K562 (cell line): ENCODE data around the gene CYP2A6.
"Not testable (repeated sequence)": the region's sequence is repeated elsewhere in the genome, so short reads cannot be mapped to it uniquely, and the experiment has no call there.

ENCODE experiments used
- JUN ChIP-seq, 2 experiments: sonication (generic) in 1 of 2; formaldehyde crosslinking in 1 of 2; IDR thresholded peaks; 2 replicates each; pipeline versions ENCODE4 v1.6.1 to v1.8.0; 2012 to 2022; ENCODE audit warnings: borderline replicate concordance in 2 of 2, mild to moderate bottlenecking in 2 of 2, improper control_type of control experiment in 1 of 2, low read depth in 1 of 2, low read length in 1 of 2, missing genetic modification reagents in 1 of 2
- KAT7 ChIP-seq: sonication (generic); formaldehyde crosslinking; IDR thresholded peaks from 2 replicates; pipeline ENCODE4 v1.8.0; 2022; ENCODE audit warnings: missing genetic modification reagents, mild to moderate bottlenecking, borderline replicate concordance
- KDM5B ChIP-seq: fragments of 200-600 bp; sonication (generic); IDR thresholded peaks from 2 replicates; pipeline ENCODE4 v1.6.1; 2012; ENCODE audit warnings: low read depth, mild to moderate bottlenecking, moderate library complexity, low read length, control low read depth, inconsistent platforms; ENCODE audit not compliant: insufficient replicate concordance
- NFIC ChIP-seq: fragments of 450-650 bp; IDR thresholded peaks from 2 replicates; pipeline ENCODE4 v1.6.1; 2017; ENCODE audit warnings: mild to moderate bottlenecking, inconsistent platforms
- ZNF586 ChIP-seq: fragments of 450-650 bp; formaldehyde crosslinking; conservative IDR thresholded peaks from 2 replicates; pipeline ENCODE4 v1.4.0; 2020; ENCODE audit warnings: mild to moderate bottlenecking, moderate library complexity
- TF ChIP-seq, protein P1 (sequence below), 2 experiments: fragments of 450-650 bp in 1 of 2; sonication (generic) in 1 of 2; formaldehyde crosslinking in 1 of 2; IDR thresholded peaks; 2 replicates each; pipeline versions ENCODE4 v1.7.1 to v1.9.0; 2016 to 2022; ENCODE audit warnings: inconsistent platforms in 1 of 2, mild to moderate bottlenecking in 1 of 2, missing genetic modification reagents in 1 of 2
- TF ChIP-seq, protein P2 (sequence below), 3 experiments: IDR thresholded peaks in 2 of 3; conservative IDR thresholded peaks in 1 of 3; 2 replicates each; pipeline ENCODE4 v1.5.1; 2011 to 2012; ENCODE audit warnings: low read length in 3 of 3, mild to moderate bottlenecking in 3 of 3, control low read depth in 2 of 3, improper control_type of control experiment in 1 of 3, inconsistent platforms in 1 of 3, low read depth in 1 of 3, mixed read lengths in 1 of 3, moderate library complexity in 1 of 3; ENCODE audit not compliant: insufficient read depth in 2 of 3
- TF ChIP-seq, protein P3 (sequence below), 2 experiments: IDR thresholded peaks; 2 replicates each; pipeline ENCODE4 v1.6.1; 2012; ENCODE audit warnings: improper control_type of control experiment in 2 of 2, low read depth in 2 of 2, low read length in 2 of 2, borderline replicate concordance in 1 of 2

DNA sequence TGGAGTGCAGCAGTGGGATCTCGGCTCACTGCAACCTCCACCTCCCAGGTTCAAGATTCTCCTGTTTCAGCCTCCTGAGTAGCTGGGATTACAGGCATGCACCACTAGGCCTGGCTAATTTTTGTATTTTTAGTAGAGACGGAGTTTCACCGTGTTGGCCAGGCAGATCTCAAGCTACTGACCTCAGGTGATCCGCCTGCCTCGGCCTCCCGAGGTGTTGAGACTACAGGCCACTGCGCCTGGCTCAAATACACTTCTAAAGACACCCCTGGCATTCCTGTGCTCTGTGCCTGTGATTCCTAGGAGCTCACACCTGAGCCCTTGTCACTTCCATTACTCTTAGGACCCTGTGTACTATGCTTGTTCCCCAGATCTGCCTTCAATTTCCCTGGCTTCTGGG is 37.7 kb downstream of the CYP2A6 start:
- not testable (repeated sequence) for TF ChIP-seq KDM5B; NFIC; JUN (IDR thresholded peaks at IDR 0.05; ENCODE audit: borderline replicate concordance, low read depth, low read length); JUN (CRISPR knock-in tag; IDR thresholded peaks at IDR 0.05; ENCODE audit: borderline replicate concordance); ZNF586 (CRISPR knock-in tag); KAT7 (CRISPR knock-in tag)
- TF ChIP-seq, protein P1, sequence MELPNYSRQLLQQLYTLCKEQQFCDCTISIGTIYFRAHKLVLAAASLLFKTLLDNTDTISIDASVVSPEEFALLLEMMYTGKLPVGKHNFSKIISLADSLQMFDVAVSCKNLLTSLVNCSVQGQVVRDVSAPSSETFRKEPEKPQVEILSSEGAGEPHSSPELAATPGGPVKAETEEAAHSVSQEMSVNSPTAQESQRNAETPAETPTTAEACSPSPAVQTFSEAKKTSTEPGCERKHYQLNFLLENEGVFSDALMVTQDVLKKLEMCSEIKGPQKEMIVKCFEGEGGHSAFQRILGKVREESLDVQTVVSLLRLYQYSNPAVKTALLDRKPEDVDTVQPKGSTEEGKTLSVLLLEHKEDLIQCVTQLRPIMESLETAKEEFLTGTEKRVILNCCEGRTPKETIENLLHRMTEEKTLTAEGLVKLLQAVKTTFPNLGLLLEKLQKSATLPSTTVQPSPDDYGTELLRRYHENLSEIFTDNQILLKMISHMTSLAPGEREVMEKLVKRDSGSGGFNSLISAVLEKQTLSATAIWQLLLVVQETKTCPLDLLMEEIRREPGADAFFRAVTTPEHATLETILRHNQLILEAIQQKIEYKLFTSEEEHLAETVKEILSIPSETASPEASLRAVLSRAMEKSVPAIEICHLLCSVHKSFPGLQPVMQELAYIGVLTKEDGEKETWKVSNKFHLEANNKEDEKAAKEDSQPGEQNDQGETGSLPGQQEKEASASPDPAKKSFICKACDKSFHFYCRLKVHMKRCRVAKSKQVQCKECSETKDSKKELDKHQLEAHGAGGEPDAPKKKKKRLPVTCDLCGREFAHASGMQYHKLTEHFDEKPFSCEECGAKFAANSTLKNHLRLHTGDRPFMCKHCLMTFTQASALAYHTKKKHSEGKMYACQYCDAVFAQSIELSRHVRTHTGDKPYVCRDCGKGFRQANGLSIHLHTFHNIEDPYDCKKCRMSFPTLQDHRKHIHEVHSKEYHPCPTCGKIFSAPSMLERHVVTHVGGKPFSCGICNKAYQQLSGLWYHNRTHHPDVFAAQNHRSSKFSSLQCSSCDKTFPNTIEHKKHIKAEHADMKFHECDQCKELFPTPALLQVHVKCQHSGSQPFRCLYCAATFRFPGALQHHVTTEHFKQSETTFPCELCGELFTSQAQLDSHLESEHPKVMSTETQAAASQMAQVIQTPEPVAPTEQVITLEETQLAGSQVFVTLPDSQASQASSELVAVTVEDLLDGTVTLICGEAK (IDR thresholded peaks at IDR 0.05): not testable (repeated sequence)
- TF ChIP-seq, protein P1 (CRISPR knock-in tag; IDR thresholded peaks at IDR 0.05): not testable (repeated sequence)
- TF ChIP-seq, protein P2, sequence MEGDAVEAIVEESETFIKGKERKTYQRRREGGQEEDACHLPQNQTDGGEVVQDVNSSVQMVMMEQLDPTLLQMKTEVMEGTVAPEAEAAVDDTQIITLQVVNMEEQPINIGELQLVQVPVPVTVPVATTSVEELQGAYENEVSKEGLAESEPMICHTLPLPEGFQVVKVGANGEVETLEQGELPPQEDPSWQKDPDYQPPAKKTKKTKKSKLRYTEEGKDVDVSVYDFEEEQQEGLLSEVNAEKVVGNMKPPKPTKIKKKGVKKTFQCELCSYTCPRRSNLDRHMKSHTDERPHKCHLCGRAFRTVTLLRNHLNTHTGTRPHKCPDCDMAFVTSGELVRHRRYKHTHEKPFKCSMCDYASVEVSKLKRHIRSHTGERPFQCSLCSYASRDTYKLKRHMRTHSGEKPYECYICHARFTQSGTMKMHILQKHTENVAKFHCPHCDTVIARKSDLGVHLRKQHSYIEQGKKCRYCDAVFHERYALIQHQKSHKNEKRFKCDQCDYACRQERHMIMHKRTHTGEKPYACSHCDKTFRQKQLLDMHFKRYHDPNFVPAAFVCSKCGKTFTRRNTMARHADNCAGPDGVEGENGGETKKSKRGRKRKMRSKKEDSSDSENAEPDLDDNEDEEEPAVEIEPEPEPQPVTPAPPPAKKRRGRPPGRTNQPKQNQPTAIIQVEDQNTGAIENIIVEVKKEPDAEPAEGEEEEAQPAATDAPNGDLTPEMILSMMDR (IDR thresholded peaks at IDR 0.05 in 2 of 3, conservative IDR thresholded peaks at IDR 0.05 in 1 of 3; ENCODE audit: insufficient read depth in 2 of 3, low read depth in 1 of 3, low read length in 3 of 3): not testable (repeated sequence)
- TF ChIP-seq, protein P3, sequence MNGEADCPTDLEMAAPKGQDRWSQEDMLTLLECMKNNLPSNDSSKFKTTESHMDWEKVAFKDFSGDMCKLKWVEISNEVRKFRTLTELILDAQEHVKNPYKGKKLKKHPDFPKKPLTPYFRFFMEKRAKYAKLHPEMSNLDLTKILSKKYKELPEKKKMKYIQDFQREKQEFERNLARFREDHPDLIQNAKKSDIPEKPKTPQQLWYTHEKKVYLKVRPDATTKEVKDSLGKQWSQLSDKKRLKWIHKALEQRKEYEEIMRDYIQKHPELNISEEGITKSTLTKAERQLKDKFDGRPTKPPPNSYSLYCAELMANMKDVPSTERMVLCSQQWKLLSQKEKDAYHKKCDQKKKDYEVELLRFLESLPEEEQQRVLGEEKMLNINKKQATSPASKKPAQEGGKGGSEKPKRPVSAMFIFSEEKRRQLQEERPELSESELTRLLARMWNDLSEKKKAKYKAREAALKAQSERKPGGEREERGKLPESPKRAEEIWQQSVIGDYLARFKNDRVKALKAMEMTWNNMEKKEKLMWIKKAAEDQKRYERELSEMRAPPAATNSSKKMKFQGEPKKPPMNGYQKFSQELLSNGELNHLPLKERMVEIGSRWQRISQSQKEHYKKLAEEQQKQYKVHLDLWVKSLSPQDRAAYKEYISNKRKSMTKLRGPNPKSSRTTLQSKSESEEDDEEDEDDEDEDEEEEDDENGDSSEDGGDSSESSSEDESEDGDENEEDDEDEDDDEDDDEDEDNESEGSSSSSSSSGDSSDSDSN (IDR thresholded peaks at IDR 0.05; ENCODE audit: borderline replicate concordance in 1 of 2, low read depth in 2 of 2, low read length in 2 of 2): not testable (repeated sequence)
